Stimulated activated CD8-positive, alpha-beta memory T cell treated with anti-CD3 and anti-CD28 coated beads, Interleukin-12 subunit alpha, Interleukin-12 subunit beta, amount 100 ng/mL, for 4 hours (primary cell): ENCODE measurements around the gene PHETA1.

Source experiments
- DNase-seq: peaks from one replicate; pipeline ENCODE4 v3.0.0-alpha.2; 2020; ENCODE audit warnings: low read depth

The PHETA1 gene

DNA sequence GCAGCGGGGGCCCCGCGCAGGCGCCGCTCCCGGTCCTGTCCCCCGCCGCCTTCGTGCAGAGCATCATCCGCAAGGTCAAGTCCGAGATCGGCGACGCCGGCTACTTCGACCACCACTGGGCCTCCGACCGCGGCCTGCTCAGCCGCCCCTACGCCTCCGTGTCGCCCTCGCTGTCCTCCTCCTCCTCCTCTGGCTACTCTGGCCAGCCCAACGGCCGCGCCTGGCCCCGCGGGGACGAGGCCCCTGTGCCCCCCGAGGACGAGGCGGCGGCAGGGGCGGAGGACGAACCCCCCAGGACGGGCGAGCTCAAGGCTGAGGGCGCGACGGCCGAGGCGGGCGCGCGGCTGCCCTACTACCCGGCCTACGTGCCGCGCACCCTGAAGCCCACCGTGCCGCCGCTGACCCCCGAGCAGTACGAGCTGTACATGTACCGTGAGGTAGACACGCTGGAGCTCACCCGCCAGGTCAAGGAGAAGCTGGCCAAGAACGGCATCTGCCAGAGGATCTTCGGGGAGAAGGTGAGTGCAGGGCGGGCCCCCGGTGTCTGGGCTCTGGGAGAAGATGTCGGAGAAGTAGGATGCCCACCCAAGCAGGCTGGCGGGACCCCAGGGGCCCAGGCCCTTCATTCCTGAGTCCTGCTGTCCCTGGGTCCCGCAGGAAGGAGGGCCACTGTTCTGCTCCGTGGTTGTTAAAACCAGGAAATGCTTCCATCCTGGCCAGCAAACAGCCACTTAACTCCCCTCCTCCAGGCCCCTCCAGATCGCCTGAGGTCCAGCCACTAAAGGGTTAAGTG lies 48.4 kb downstream of the PHETA1 start:
- no peak for DNase-seq

DNA sequence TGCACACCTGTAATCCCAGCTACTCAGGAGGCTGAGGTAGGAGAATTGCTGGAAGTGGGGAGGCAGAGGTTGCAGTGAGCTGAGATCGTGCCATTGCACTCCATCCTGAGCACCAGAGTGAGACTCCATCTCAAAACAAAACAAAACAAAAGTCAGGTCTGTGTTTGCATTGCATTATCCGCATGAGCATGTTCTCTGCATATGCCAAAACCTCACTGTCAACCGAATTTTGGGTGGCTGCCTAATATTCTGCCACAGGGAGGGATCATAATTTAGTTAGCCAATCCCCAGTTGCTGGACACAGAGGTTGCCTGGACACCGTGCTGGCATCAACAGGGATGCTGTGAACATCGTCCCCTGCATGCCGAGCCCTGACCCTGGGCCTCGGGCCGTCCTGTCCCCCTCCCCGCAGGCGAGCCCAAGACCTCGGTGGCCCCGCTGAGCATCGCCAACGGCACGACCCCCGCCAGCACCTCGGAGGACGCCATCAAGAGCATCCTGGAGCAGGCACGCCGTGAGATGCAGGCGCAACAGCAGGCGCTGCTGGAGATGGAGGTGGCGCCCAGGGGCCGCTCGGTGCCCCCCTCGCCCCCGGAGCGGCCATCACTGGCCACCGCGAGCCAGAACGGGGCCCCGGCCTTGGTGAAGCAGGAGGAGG lies 49.2 kb downstream of the PHETA1 start:
- DNase-seq = no peak

DNA sequence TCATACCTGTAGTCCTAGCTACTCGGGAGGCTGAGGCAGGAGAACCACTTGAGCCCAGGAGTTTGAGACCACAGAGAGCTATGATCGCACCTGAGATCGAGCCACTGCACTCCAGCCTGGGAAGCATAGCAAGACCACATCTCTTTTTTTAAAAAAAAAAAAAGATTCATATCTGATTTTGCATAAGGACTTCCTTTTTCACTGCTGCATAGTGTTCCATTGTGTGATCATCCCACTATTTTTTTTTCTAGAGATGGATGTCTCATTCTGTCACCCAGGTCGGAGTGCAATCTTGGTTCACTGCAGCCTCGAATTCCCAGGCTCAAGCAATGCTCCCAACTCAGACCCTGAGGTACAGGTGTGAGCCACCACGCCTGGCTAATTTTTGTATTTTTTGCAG lies 50.4 kb downstream of the PHETA1 start:
- DNase-seq = no peak

DNA sequence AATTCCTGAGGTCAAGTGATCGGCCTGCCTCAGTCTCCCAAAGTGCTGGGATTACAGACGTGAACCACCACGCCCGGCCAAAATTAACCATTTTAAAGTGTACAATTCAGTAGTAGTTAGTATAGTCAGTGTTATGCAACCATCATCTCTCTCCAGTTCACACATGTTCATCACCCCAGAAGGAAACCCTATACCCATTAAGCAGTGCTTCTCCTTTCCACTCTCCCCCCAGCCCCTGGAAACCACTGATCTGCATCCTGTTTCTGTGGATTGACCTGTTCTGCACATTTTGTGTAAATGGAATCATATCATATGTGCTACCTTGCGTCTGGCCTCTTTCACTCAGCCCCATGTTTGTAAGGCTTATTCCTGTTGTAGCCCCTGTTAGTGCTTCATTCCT lies 52.2 kb downstream of the PHETA1 start:
- DNase-seq = no peak

DNA sequence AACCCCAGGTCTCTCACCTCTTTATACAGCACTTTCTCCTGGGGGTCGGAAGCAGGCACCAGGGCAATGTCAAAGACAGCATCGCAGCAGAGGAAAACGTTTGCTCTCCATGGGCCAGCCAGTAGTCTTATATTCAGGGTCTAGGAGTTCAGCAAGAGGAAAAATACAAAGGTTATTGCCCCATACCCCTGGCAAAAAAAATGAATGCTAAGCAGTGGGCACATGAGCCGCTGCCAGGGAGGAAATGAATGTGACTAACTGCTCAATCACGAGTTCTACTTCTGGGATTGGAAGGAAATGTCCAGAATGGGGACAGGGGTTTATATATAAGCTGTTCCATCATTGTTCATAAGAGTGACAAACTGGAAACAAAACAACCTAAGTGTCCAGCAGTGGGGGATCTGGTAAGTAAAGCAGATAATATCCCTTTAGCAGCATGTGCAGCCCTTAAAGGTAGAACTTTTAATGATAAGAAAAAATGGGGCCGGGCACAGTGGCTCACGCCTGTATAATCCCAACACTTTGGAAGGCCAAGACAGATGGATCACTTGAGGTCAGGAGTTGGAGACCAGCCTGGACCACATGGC lies 53.8 kb downstream of the PHETA1 start:
- no peak for DNase-seq

DNA sequence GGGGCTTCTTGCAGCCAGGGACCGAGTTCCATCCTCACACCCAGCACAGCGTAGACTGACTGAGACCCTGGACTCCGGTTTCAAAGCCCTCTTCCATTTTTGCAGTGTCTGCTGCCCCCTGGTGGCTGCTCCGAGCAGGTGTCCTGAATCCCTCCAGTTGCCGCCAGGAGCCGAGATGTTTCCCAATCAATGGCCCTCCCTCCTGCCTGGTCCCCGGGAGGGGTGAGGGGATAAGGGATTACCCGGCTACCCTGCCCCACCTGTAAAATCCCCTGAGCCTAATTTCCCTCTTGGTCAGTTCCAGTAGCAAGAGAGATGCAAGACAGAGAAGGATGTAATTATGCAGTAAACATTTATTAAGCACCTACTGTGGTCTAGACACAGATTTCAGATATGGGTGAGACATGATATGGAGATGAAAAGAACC lies 55.0 kb downstream of the PHETA1 start:
- peak; percentile 45 for DNase-seq

DNA sequence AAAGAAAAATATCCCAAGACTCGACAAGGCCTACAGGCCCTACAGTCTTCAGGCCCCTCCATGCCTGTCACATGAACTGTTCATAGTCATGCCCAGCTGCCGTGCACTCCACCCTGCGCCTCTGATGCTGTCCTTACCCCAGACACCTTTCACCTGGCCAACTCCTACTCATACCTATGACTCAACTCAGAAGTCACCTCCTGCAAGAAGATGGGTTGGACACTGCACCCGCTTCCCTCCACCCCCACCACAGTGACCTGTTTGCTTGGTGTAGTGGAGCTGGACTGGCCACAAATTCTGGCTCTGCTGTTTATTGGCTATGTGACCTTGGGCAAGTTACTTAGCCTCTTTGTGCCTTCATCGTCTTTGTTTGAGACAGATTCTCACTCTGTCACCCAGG lies 56.2 kb downstream of the PHETA1 start:
- DNase-seq = no peak

DNA sequence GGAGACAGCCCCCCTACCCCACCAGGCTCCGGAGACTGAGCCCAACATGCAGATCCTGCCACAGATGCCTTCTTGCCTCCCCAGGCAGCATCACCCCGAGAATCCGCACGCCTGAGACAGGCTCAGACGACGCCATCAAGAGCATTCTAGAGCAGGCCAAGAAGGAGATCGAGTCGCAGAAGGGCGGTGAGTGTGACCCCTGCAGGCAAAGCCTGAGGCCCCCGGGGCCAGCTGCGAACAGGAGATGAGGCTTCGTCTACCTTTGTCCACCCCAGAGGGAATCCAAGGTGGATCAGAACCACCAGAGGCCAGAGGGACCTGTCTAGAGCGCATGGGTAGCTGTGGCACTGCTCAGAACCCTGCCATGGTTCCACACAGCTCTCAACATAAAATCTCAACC lies 56.9 kb downstream of the PHETA1 start:
- no peak for DNase-seq

DNA sequence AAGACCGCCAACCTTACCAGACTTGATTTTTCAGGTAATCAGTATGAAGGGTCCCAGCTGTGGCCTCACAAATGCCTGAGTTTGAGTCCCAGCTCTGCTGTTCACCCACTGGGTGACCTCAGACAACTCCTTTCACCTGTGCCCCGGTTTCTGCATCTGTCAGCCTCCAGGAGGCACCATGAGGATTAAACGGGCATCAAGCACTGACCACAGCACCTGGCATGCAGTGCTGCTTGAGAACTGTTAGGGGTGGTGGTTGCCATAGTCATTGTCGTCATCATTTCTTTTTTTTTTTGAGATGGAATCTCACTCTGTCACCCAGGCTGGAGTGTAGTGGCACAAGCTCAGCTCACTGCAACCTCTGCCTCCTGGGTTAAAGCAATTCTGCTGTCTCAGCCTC lies 57.9 kb downstream of the PHETA1 start:
- no peak for DNase-seq
